Measurements from ENCODE around the gene SHANK2. TPM values are rescaled to one million over a fixed set of nuclear protein-coding genes. Genes with fewer than 3 reads are reported as not detected.

SHANK2 gene
- total RNA-seq, 1 experiment from 2014 or later, result 23.8 TPM

DNA sequence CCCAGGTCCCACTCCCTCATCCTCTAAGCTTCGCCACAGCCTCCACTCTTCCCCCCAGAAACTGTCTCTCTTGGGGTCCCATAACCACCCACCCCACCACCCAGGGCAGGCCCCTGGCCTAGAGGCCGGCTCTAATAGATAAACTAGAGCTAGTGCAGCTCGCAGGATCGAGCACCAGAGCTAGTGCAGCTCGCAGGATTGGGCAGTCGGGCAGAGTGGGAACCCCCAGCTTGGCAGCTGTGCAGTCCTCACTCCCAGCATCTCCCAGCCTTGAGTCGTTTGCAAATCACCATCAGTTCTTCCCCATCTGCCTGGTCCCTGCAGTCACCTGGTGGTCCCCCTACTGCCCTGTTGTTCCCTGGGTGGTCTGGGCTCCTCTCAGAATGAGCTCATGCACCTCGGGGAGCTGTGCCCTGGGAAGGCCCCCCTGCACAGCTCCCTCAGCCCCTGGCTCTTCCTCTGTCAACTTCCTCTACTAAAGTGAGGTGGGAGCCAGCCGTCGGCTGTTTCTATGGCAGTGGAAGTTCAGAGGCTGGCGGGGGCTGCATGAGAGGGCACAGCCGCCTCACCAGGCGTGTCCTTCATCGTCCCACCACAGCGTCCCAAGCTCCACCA is 15.5 kb upstream of the SHANK2 start:
- Mint-ChIP-seq H3K4me3 (no peak overlapping the region), H3K27ac (no peak overlapping the region; a peak in 1 of 7 replicates), H3K36me3 (ENCODE audit: insufficient read depth in 1 of 3, low read depth in 3 of 3) (no peaks in the 10 kb centered on the region; a peak in 1 of 7 replicates), H3K27me3 (ENCODE audit: low read depth) (peaks cover 16% of the 10 kb centered on the region), H3K9me3 (no peaks in the 10 kb centered on the region), H3K4me1 (peaks cover 12 to 16% of the 10 kb centered on the region in 2 experiments)
- Histone ChIP-seq H2BK15ac (ENCODE audit: low read depth, low read length) (no peak overlapping the region), H4K5ac (ENCODE audit: insufficient read length, low read depth, low read length) (no peak overlapping the region), H3K79me2 (ENCODE audit: insufficient read depth, low read length) (no peaks in the 10 kb centered on the region), H2BK120ac (ENCODE audit: low read depth, low read length, poor library complexity, severe bottlenecking) (no peak overlapping the region), H3K27ac (ENCODE audit: insufficient read length, low read depth, low read length) (no peak overlapping the region), H3K4ac (ENCODE audit: low read depth, low read length) (no peak overlapping the region), H4K8ac (replicated peaks; ENCODE audit: insufficient read length, low read depth, low read length) (no peak overlapping the region), H4K91ac (ENCODE audit: insufficient read length, low read depth, low read length) (no peak overlapping the region), H4K20me1 (ENCODE audit: control insufficient read depth, insufficient read depth, insufficient read length) (no peaks in the 10 kb centered on the region), H3T11ph (ENCODE audit: low read length) (no peak overlapping the region), H3K9ac (ENCODE audit: extremely low read depth, insufficient read length, low read length) (no peak overlapping the region), H3K27me3 (ENCODE audit: insufficient read depth, low read length) (no peaks in the 10 kb centered on the region), H3K79me1 (ENCODE audit: insufficient read depth, low read depth, low read length, poor library complexity, severe bottlenecking) (no peaks in the 10 kb centered on the region), H2BK5ac (ENCODE audit: insufficient read length, low read length) (no peak overlapping the region), H3K14ac (ENCODE audit: insufficient read depth, low read length) (no peak overlapping the region), H2BK12ac (ENCODE audit: insufficient read length, low read depth, low read length) (no peak overlapping the region), H2BK20ac (ENCODE audit: low read depth, low read length, poor library complexity, severe bottlenecking) (no peak overlapping the region), H3K23me2 (ENCODE audit: insufficient read length, low read depth, low read length, poor library complexity, severe bottlenecking) (peaks cover 2% of the 10 kb centered on the region), H3K4me1 (ENCODE audit: insufficient read depth, low read length) (no peaks in the 10 kb centered on the region), H3K56ac (ENCODE audit: insufficient read length, low read depth, low read length) (no peak overlapping the region), H3K23ac (ENCODE audit: insufficient read length, low read depth, low read length) (no peak overlapping the region), H2AFZ (ENCODE audit: low read length) (no peak overlapping the region), H3K4me2 (ENCODE audit: insufficient read depth, insufficient read length, low read length) (no peak overlapping the region), H3K9me3 (ENCODE audit: control insufficient read depth, low read depth, low read length) (no peaks in the 10 kb centered on the region), H2AK5ac (ENCODE audit: insufficient read length, low read length) (no peak overlapping the region), H3K18ac (ENCODE audit: insufficient read length, low read depth, low read length) (no peak overlapping the region)
- no CpG with 5 or more reads among the region's 15 CpGs for WGBS (ENCODE audit: extremely low coverage, insufficient read length, low lambda C conversion rate)
- no peak for DNase-seq
- TF ChIP-seq, protein P1, sequence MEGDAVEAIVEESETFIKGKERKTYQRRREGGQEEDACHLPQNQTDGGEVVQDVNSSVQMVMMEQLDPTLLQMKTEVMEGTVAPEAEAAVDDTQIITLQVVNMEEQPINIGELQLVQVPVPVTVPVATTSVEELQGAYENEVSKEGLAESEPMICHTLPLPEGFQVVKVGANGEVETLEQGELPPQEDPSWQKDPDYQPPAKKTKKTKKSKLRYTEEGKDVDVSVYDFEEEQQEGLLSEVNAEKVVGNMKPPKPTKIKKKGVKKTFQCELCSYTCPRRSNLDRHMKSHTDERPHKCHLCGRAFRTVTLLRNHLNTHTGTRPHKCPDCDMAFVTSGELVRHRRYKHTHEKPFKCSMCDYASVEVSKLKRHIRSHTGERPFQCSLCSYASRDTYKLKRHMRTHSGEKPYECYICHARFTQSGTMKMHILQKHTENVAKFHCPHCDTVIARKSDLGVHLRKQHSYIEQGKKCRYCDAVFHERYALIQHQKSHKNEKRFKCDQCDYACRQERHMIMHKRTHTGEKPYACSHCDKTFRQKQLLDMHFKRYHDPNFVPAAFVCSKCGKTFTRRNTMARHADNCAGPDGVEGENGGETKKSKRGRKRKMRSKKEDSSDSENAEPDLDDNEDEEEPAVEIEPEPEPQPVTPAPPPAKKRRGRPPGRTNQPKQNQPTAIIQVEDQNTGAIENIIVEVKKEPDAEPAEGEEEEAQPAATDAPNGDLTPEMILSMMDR (conservative IDR thresholded peaks at IDR 0.05), result no peak

Measured in H9 (cell line).